ENCODE measurements around the gene DPF3. TPM values are rescaled to one million over a fixed set of nuclear protein-coding genes. Genes with fewer than 3 reads are reported as not detected.
A peak's percentile ranks its signal among the peaks of the same experiment; 100 is the strongest.

The DPF3 gene
- total RNA-seq, 4 donors from 2014 or later: 16.7 to 27.8 (median 20.3) TPM

DNA sequence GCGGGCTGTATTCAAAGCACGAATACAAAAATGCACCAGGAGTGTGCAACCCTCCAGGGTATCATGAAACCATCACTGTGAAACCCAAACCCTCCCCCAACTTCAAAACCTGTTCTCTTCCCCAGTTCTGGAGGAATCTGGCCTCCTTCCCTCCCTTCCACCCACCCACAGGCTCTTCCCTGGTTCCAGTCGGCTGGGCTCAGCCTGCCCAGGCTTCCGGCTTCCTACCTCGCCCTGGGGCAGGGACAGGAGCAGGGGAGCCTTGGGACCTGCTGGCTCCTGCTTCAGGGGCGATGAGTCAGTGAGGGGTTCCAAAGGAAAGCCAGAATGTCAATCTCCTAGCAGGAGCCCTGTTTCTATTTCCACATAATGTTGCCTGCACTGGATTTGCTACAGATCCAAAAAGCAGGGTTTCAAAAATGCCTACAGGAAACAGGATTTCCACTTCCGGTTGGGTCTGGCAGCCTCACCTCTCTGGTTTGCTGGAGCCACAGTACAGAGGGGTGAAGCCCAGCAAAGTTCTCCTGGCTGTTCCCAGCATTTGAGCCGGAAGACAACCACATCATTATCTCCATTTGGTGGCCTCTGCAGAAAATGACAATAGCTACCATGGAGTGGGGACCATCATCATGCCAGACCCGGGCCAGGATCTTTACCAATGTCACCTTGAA, 278.3 kb downstream of the DPF3 start:
- DNase-seq (no peak), ATAC-seq (no peak)
- H3K4me1 ChIP-seq: peaks cover 62 to 66% of the 10 kb centered on the region in 2 donors
- intact Hi-C loops (cut with DNase I; ENCODE audit: low total_unique reads): loop anchor here (5.0 kb wide), 2 partner anchors 53 to 287 kb away; no protein-coding TSS in a partner anchor
- no peak overlapping the region for H3K4me3 ChIP-seq
- H3K27ac ChIP-seq: peak overlapping the region; percentile 75 to 90 (median 85)
- H3K9me3 ChIP-seq: no peaks in the 10 kb centered on the region
- in situ Hi-C loops (cut with MboI; ENCODE audit: low sequenced_read_pairs in 4 of 4): no loop called here
- TF ChIP-seq CTCF (IDR thresholded peaks at IDR 0.05 in 4 of 5, conservative IDR thresholded peaks at IDR 0.05 in 1 of 5): no peak
- no peak for TF ChIP-seq POLR2A (IDR thresholded peaks at IDR 0.05)
- no peaks in the 10 kb centered on the region for H3K36me3 ChIP-seq
- no peaks in the 10 kb centered on the region for H3K27me3 ChIP-seq

- intact Hi-C loops (cut with DNase I; ENCODE audit: low total_unique reads): loop anchor here (5.0 kb wide), 2 partner anchors 53 to 287 kb away; no protein-coding TSS in a partner anchor
- no peak for TF ChIP-seq POLR2A (IDR thresholded peaks at IDR 0.05)
- no peak for TF ChIP-seq CTCF (IDR thresholded peaks at IDR 0.05 in 4 of 5, conservative IDR thresholded peaks at IDR 0.05 in 1 of 5)
- Histone ChIP-seq H3K27me3 (no peaks in the 10 kb centered on the region), H3K4me3 (no peak overlapping the region), H3K27ac (peak overlapping the region; percentile 75 to 90 (median 85)), H3K4me1 (peaks cover 62 to 66% of the 10 kb centered on the region in 2 donors), H3K9me3 (no peaks in the 10 kb centered on the region), H3K36me3 (no peaks in the 10 kb centered on the region)
- no peak for ATAC-seq
- no peak for DNase-seq
- in situ Hi-C loops (cut with MboI; ENCODE audit: low sequenced_read_pairs in 4 of 4): no loop called here
These were observed 278.9 kb downstream of the DPF3 start for GRCh38 chr14:72614891-72615415.

- no peaks in the 10 kb centered on the region for H3K27me3 ChIP-seq
- no peak for TF ChIP-seq POLR2A (IDR thresholded peaks at IDR 0.05)
- peak overlapping the region; percentile 75 to 90 (median 85) for H3K27ac ChIP-seq
- no peak for ATAC-seq
- peaks cover 62 to 66% of the 10 kb centered on the region in 2 donors for H3K4me1 ChIP-seq
- H3K36me3 ChIP-seq: no peaks in the 10 kb centered on the region
- H3K4me3 ChIP-seq: no peak overlapping the region
- no peaks in the 10 kb centered on the region for H3K9me3 ChIP-seq
- in situ Hi-C loops (cut with MboI; ENCODE audit: low sequenced_read_pairs in 4 of 4) (no loop called here), intact Hi-C loops (cut with DNase I; ENCODE audit: low total_unique reads) (no loop called here)
- DNase-seq: no peak
These were observed 279.5 kb downstream of the DPF3 start for GRCh38 chr14:72614365-72614764.

DNA sequence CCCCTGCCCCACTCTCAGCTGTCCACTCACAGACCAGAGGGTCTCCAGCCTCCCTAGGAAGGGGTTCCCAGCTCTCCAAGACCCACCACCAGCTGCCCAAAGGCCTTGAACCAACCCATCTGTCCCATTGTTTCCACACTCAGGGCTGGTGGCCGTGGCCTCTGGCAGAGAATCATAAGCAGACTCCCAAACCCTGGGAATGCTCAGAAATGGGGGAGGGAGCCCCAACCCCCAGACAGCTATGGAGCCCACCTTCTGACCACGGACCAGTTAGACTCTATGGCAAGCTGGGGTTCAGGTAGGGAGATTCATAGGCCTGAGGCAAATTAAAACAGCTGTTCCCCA, 280.0 kb downstream of the DPF3 start:
- DNase-seq: no peak
- Histone ChIP-seq H3K27ac (peak overlapping the region; percentile 75 to 90 (median 85)), H3K27me3 (no peaks in the 10 kb centered on the region), H3K4me3 (no peak overlapping the region), H3K4me1 (peaks cover 61 to 66% of the 10 kb centered on the region in 2 donors), H3K36me3 (no peaks in the 10 kb centered on the region), H3K9me3 (no peaks in the 10 kb centered on the region)
- in situ Hi-C loops (cut with MboI; ENCODE audit: low sequenced_read_pairs in 4 of 4) (no loop called here), intact Hi-C loops (cut with DNase I; ENCODE audit: low total_unique reads) (no loop called here)
- no peak for TF ChIP-seq CTCF (IDR thresholded peaks at IDR 0.05 in 4 of 5, conservative IDR thresholded peaks at IDR 0.05 in 1 of 5)
- TF ChIP-seq POLR2A (IDR thresholded peaks at IDR 0.05): no peak
- ATAC-seq: no peak

DNA sequence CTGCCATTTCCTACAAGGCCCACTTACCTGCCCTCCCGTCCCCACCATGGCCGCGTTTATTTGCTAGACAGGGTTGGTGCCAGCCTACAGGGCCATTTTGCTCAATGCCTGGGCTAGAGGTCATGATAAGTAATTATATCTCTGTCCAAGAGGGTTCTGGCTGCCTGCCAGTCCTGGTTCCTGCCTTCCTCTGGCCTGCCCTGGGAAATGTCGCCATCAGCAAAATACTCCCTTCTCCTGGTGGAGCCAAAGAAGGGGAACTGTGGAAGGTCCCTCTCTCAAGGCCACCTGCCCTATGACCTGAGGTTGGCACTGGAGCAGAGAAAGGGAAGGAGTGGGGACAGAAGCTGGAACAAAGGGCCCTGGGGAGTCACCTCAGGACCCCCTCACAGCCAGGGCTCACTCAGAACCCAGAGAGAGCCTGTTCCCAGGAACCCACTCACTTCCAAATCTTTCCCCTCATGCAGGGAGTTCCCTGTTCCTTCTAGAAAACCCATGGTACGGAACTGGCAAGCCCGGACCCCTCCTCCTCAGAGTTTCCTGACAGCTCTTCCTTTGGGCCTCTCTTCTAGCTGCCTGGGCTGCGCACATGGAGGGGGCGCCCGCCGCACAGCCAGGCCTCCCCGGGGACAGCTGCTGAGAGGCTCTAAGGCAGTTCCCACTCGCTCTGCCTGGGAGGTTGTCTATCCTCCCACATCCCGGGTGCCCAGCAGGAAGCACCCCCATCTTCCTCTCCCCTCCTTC, 280.5 kb downstream of the DPF3 start:
- H3K4me1 ChIP-seq: peaks cover 57 to 65% of the 10 kb centered on the region in 2 donors
- H3K27me3 ChIP-seq: no peaks in the 10 kb centered on the region
- in situ Hi-C loops (cut with MboI; ENCODE audit: low sequenced_read_pairs in 4 of 4): no loop called here
- DNase-seq (peak; percentile 50 to 89), ATAC-seq (peak; percentile 27 to 76)
- no peaks in the 10 kb centered on the region for H3K36me3 ChIP-seq
- no peaks in the 10 kb centered on the region for H3K9me3 ChIP-seq
- H3K4me3 ChIP-seq: no peak overlapping the region
- TF ChIP-seq CTCF (IDR thresholded peaks at IDR 0.05 in 4 of 5, conservative IDR thresholded peaks at IDR 0.05 in 1 of 5): no peak
- no peak for TF ChIP-seq POLR2A (IDR thresholded peaks at IDR 0.05)
- H3K27ac ChIP-seq: peak overlapping the region; percentile 75 to 90 (median 85)
- intact Hi-C loops (cut with DNase I; ENCODE audit: low total_unique reads): no loop called here

All from gastrocnemius medialis (tissue), 4 donors.